K562 (cell line): ENCODE data around the gene DNAJB12. TPM values are rescaled to one million over a fixed set of nuclear protein-coding genes. Genes with fewer than 3 reads are reported as not detected.
A peak's percentile ranks its signal among the peaks of the same experiment; 100 is the strongest.

ENCODE experiments used
- GTF2A2 ChIP-seq: IDR thresholded peaks from 2 replicates; pipeline ENCODE4 v1.6.1; 2016; ENCODE audit warnings: mild to moderate bottlenecking, missing genetic modification characterization, missing compliant biosample characterization
- HOMEZ ChIP-seq: fragments of 250-450 bp; sonication (Bioruptor Pico); IDR thresholded peaks from 2 replicates; pipeline ENCODE4 v1.4.0; 2020; ENCODE audit warnings: mild to moderate bottlenecking, moderate library complexity
- MYC ChIP-seq, 2 experiments: fragments of 250-450 bp in 1 of 2; sonication (Bioruptor Pico) in 1 of 2; IDR thresholded peaks; 2 replicates each; pipeline versions ENCODE4 v1.5.1 to v1.6.1; 2012 to 2021; ENCODE audit warnings: low read depth in 2 of 2, borderline replicate concordance in 1 of 2, improper control_type of control experiment in 1 of 2, low read length in 1 of 2, mild to moderate bottlenecking in 1 of 2, moderate library complexity in 1 of 2
- RBFOX2 ChIP-seq: fragments of 200-400 bp; formaldehyde crosslinking; IDR thresholded peaks from 2 replicates; pipeline ENCODE4 v1.6.1; 2017; ENCODE audit warnings: low read depth, mild to moderate bottlenecking, low read length, moderate library complexity
- REST ChIP-seq, 2 experiments: fragments of 450-650 bp; formaldehyde crosslinking in 1 of 2; IDR thresholded peaks; 2 replicates each; pipeline versions ENCODE4 v1.4.0 to v1.6.1; 2014 to 2020; ENCODE audit warnings: mild to moderate bottlenecking in 2 of 2, borderline replicate concordance in 1 of 2, low read depth in 1 of 2
- TEAD4 ChIP-seq, 2 experiments: sonication (generic) in 1 of 2; formaldehyde crosslinking in 1 of 2; IDR thresholded peaks; 2 replicates each; pipeline versions ENCODE4 v1.6.1 to v1.8.0; 2012 to 2022; ENCODE audit warnings: borderline replicate concordance in 1 of 2, inconsistent platforms in 1 of 2, low read length in 1 of 2, mild to moderate bottlenecking in 1 of 2, missing genetic modification reagents in 1 of 2
- TOE1 ChIP-seq, 2 experiments: fragments of 450-650 bp in 1 of 2; sonication (generic) in 1 of 2; formaldehyde crosslinking in 1 of 2; IDR thresholded peaks; 2 replicates each; pipeline versions ENCODE4 v1.7.1 to v1.8.0; 2016 to 2022; ENCODE audit warnings: borderline replicate concordance in 2 of 2, mild to moderate bottlenecking in 2 of 2, antibody characterized with exemption in 1 of 2, inconsistent platforms in 1 of 2, low read depth in 1 of 2, missing genetic modification reagents in 1 of 2, moderate library complexity in 1 of 2
- ZBTB33 ChIP-seq: sonication (generic); formaldehyde crosslinking; IDR thresholded peaks from 2 replicates; pipeline ENCODE4 v1.8.1; 2023; ENCODE audit warnings: mild to moderate bottlenecking, missing genetic modification reagents
- ZNF707 ChIP-seq: fragments of 250-450 bp; sonication (Bioruptor Pico); conservative IDR thresholded peaks from 2 replicates; pipeline ENCODE4 v1.8.0; 2022; ENCODE audit warnings: inconsistent platforms, mild to moderate bottlenecking, moderate library complexity
- polyA plus RNA-seq, 8 experiments: library from polyadenylated mRNA; depleted of rRNA in 4 of 8; stranded (reverse) in 5 of 8; unstranded in 3 of 8; fragments of >200 nt; fragmentation: Nextera tagmentation in 2 of 8; fragmentation: Illumina TruSeq in 1 of 8; extraction: Ambion mirVana in 2 of 8; extraction: Trizol in 1 of 8; gene quantifications; 2 replicates each; pipeline versions ENCODE4 v1.2.1 to v1.2.3, GENCODE V29; 2011 to 2014; ENCODE audit warnings: inconsistent platforms in 1 of 8, missing spikeins in 1 of 8
- total RNA-seq, 7 experiments: library from RNA; depleted of rRNA in 6 of 7; stranded (reverse); fragments of >200 nt in 6 of 7; fragmentation: Illumina TruSeq in 2 of 7; extraction: Trizol in 2 of 7; gene quantifications; 2 replicates each; pipeline versions ENCODE4 v1.2.1 to v1.2.3, GENCODE V29; 2011 to 2021; ENCODE audit warnings: low replicate concordance in 1 of 7

DNAJB12 gene
- total and polyA plus RNA-seq, 9 of the 15 experiments (the other 6 are each of a cell fraction or from before 2014, with no cell fraction given): 3.5 to 31.5 (median 20.3) TPM

- TF ChIP-seq TEAD4 (IDR thresholded peaks at IDR 0.05; ENCODE audit: low read length) (peak; percentile 67), TEAD4 (CRISPR knock-in tag; IDR thresholded peaks at IDR 0.05; ENCODE audit: borderline replicate concordance) (no peak), GTF2A2 (tag) (0 out of 2 replicates have a peak, but pooled peaks have one; percentile 43), RBFOX2 (peak; percentile 77), TOE1 (IDR thresholded peaks at IDR 0.05; ENCODE audit: borderline replicate concordance) (no peak), TOE1 (CRISPR knock-in tag; IDR thresholded peaks at IDR 0.05; ENCODE audit: borderline replicate concordance, low read depth) (peak; percentile 61; the same call in 1 of the 2 replicates), ZNF707 (CRISPR knock-in tag) (0 out of 2 replicates have a peak, but pooled peaks have one; percentile 34), HOMEZ (CRISPR knock-in tag) (0 out of 2 replicates have a peak, but pooled peaks have one; percentile 62), MYC (IDR thresholded peaks at IDR 0.05; ENCODE audit: low read depth, low read length) (0 out of 2 replicates have a peak, but pooled peaks have one; percentile 25), MYC (CRISPR knock-in tag; IDR thresholded peaks at IDR 0.05; ENCODE audit: borderline replicate concordance, low read depth) (no peak), ZBTB33 (CRISPR knock-in tag) (peak; percentile 40), REST (IDR thresholded peaks at IDR 0.05; ENCODE audit: borderline replicate concordance) (peak; percentile 18), REST (CRISPR knock-in tag; IDR thresholded peaks at IDR 0.05; ENCODE audit: low read depth) (peak; percentile 79; the same call in 1 of the 2 replicates)
Observed at GRCh38 chr10:72319416-72320254, 35.1 kb downstream of the DNAJB12 start (continued).
